ENCODE data around the gene DKK3. TPM values are rescaled to one million over a fixed set of nuclear protein-coding genes. Genes with fewer than 3 reads are reported as not detected.

DKK3 gene
- polyA plus RNA-seq, 1 of the 3 experiments (the other 2 are of a cell fraction), result 1,174 TPM

DNA sequence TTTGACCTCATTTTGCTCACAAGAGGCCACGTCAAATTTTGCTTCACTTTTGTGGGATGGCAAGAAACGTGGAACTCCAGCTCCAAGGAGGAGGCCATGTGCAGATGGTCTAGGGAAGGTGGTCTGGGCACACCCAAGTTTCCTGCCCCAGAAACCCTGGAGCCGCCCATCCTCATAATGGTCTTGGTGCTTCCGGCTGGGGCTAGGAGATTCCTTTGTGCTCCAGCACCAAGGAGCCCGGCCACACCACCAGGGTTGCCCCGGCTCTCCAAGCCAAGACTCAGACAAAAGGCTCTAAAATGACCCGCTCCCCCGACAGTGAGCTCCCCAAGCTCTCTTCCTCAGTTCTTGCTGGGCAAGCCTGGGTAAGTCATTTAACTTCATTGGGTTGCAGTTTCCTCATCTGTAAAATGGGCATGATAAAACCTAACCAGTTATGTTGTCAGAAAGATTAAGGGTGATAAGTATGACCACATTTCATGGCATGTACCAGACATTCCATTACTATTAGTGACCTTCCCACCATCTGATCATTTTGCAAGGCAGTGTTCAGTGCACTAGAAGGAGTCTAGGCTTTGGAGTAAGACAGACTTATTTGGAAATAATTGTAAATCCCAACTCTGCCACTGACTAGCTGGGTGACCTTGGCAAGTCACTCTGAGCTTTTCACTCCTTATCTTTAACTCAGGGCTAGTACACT lies 23.3 kb downstream of the DKK3 start (continued):
- TF ChIP-seq, protein P1, sequence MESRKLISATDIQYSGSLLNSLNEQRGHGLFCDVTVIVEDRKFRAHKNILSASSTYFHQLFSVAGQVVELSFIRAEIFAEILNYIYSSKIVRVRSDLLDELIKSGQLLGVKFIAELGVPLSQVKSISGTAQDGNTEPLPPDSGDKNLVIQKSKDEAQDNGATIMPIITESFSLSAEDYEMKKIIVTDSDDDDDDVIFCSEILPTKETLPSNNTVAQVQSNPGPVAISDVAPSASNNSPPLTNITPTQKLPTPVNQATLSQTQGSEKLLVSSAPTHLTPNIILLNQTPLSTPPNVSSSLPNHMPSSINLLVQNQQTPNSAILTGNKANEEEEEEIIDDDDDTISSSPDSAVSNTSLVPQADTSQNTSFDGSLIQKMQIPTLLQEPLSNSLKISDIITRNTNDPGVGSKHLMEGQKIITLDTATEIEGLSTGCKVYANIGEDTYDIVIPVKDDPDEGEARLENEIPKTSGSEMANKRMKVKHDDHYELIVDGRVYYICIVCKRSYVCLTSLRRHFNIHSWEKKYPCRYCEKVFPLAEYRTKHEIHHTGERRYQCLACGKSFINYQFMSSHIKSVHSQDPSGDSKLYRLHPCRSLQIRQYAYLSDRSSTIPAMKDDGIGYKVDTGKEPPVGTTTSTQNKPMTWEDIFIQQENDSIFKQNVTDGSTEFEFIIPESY (IDR thresholded peaks at IDR 0.05; ENCODE audit: borderline replicate concordance, low read depth), result no peak
- peak; percentile 53; the same call in 1 of the 2 replicates for TF ChIP-seq JUND (IDR thresholded peaks at IDR 0.05)
- TF ChIP-seq CHD2 (IDR thresholded peaks at IDR 0.05; ENCODE audit: low read length, partially characterized antibody), result no peak
- TF ChIP-seq SIN3A (IDR thresholded peaks at IDR 0.05; ENCODE audit: borderline replicate concordance, low read depth, low read length), result no peak
- no peak for TF ChIP-seq GATA2 (CRISPR knock-in tag; IDR thresholded peaks at IDR 0.05)
- no peak for TF ChIP-seq MEF2A (IDR thresholded peaks at IDR 0.05; ENCODE audit: borderline replicate concordance, low read depth)
- TF ChIP-seq FOSL2 (IDR thresholded peaks at IDR 0.05; ENCODE audit: borderline replicate concordance, low read depth), result peak; percentile 69; the same call in 1 of the 2 replicates
- no peak for TF ChIP-seq TAF1 (IDR thresholded peaks at IDR 0.05; ENCODE audit: borderline replicate concordance, low read depth, low read length)
- TF ChIP-seq RCOR1 (IDR thresholded peaks at IDR 0.05; ENCODE audit: low read length), result no peak
- TF ChIP-seq, protein P2, sequence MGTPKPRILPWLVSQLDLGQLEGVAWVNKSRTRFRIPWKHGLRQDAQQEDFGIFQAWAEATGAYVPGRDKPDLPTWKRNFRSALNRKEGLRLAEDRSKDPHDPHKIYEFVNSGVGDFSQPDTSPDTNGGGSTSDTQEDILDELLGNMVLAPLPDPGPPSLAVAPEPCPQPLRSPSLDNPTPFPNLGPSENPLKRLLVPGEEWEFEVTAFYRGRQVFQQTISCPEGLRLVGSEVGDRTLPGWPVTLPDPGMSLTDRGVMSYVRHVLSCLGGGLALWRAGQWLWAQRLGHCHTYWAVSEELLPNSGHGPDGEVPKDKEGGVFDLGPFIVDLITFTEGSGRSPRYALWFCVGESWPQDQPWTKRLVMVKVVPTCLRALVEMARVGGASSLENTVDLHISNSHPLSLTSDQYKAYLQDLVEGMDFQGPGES (IDR thresholded peaks at IDR 0.05; ENCODE audit: low read depth, low read length), result no peak

DNA sequence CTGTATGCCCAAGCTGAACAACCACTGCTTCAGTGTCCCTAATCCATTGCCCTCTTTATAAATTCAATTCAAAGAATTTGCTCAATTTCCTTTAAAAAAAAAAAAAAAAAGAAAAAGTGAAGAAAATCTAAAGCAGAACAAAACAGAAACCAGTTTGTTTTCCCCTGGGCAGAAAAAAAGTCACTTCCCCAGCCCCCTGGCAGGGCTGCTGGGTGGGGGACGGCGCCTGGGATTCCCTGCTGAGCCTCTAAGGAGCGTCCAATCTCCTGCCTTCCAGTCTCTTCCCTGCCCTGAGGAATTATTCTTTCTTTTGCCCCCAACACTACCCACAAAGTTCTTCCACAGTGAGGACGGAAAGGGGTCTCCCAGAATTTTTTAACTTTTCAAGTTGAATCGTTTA lies 23.9 kb downstream of the DKK3 start:
- Histone ChIP-seq H3K4me3 (ENCODE audit: low read depth in 2 of 2, low read length in 1 of 2) (no peak overlapping the region), H3K27ac (ENCODE audit: low read depth in 2 of 2, low read length in 1 of 2) (peak overlapping the region; percentile 43 to 99; a peak in 3 of 4 replicates), H3K79me2 (ENCODE audit: insufficient read depth) (peaks cover 74% of the 10 kb centered on the region), H3K36me3 (replicated peaks in 1 of 2; ENCODE audit: control insufficient read depth in 1 of 2, insufficient read depth in 2 of 2, low read length in 1 of 2) (peaks cover 37 to 49% of the 10 kb centered on the region in 2 experiments), H4K20me1 (ENCODE audit: insufficient read depth) (no peaks in the 10 kb centered on the region), H3K9ac (peak overlapping the region; percentile 38; the same call in 1 of the 2 replicates), H3K9me2 (no peaks in the 10 kb centered on the region), H3K27me3 (ENCODE audit: insufficient read depth) (no peaks in the 10 kb centered on the region), H2AFZ (ENCODE audit: low read depth) (no peak overlapping the region), H3K4me2 (no peak overlapping the region), H3K9me3 (no peaks in the 10 kb centered on the region), H3K4me1 (ENCODE audit: control insufficient read depth in 1 of 2, insufficient read depth in 2 of 2, low read depth in 1 of 2, low read length in 1 of 2) (peaks cover 53 to 74% of the 10 kb centered on the region in 2 experiments), H3F3A (replicated peaks; ENCODE audit: insufficient read depth) (peaks cover 97% of the 10 kb centered on the region)
- DNase-seq, result no peak
- POLR2A ChIA-PET, result no interaction called here
- 91% methylated on average over 5 of the region's 5 CpGs for WGBS (ENCODE audit: low lambda C conversion rate)
- TF ChIP-seq, protein P2 (IDR thresholded peaks at IDR 0.05; ENCODE audit: low read depth, low read length), result no peak
- TF ChIP-seq, protein P3, sequence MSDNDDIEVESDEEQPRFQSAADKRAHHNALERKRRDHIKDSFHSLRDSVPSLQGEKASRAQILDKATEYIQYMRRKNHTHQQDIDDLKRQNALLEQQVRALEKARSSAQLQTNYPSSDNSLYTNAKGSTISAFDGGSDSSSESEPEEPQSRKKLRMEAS (IDR thresholded peaks at IDR 0.05; ENCODE audit: low read depth), result no peak
- TF ChIP-seq, protein P1 (IDR thresholded peaks at IDR 0.05; ENCODE audit: borderline replicate concordance, low read depth), result no peak
- CTCF ChIA-PET, result no interaction called here
